GM12878 (cell line): Measurements from ENCODE around the gene ZKSCAN1. TPM values are rescaled to one million over a fixed set of nuclear protein-coding genes. Genes with fewer than 3 reads are reported as not detected.
A peak's percentile ranks its signal among the peaks of the same experiment; 100 is the strongest.

Source experiments
- BHLHE40 ChIP-seq, 2 experiments: fragments of 450-650 bp in 1 of 2; IDR thresholded peaks; 2 replicates each; pipeline ENCODE4 v1.6.1; 2011 to 2017; ENCODE audit warnings: low read depth in 2 of 2, borderline replicate concordance in 1 of 2, improper control_type of control experiment in 1 of 2, low read length in 1 of 2, mild to moderate bottlenecking in 1 of 2
- EZH2 ChIP-seq: IDR thresholded peaks from 2 replicates; pipeline ENCODE4 v1.6.1; 2012; ENCODE audit warnings: low read depth, mild to moderate bottlenecking, control low read depth, inconsistent platforms, low read length, borderline replicate concordance; ENCODE audit not compliant: control insufficient read depth
- HDGF ChIP-seq: fragments of 450-650 bp; IDR thresholded peaks from 2 replicates; pipeline ENCODE4 v1.6.1; 2016; ENCODE audit warnings: antibody characterized with exemption
- IKZF1 ChIP-seq: fragments of 450-650 bp; conservative IDR thresholded peaks from 2 replicates; pipeline ENCODE4 v1.6.1; 2017; ENCODE audit warnings: antibody characterized with exemption, mild to moderate bottlenecking
- IKZF2 ChIP-seq, 2 experiments: fragments of 450-650 bp; IDR thresholded peaks; 2 replicates each; pipeline ENCODE4 v1.6.1; 2017; ENCODE audit warnings: mild to moderate bottlenecking in 2 of 2, moderate library complexity in 2 of 2
- KLF5 ChIP-seq: fragments of 450-650 bp; IDR thresholded peaks from 2 replicates; pipeline ENCODE4 v1.6.1; 2014; ENCODE audit warnings: mild to moderate bottlenecking; ENCODE audit not compliant: partially characterized antibody
- MEF2B ChIP-seq: fragments of 450-650 bp; IDR thresholded peaks from 2 replicates; pipeline ENCODE4 v1.6.1; 2018; ENCODE audit warnings: mild to moderate bottlenecking, moderate library complexity; ENCODE audit not compliant: partially characterized antibody, poor library complexity, severe bottlenecking
- MYB ChIP-seq: fragments of 150-350 bp; IDR thresholded peaks from 2 replicates; pipeline ENCODE4 v1.6.1; 2014; ENCODE audit warnings: mild to moderate bottlenecking, low read depth, low read length, borderline replicate concordance
- RB1 ChIP-seq: fragments of 450-650 bp; formaldehyde crosslinking; IDR thresholded peaks from 2 replicates; pipeline ENCODE4 v1.6.1; 2017; ENCODE audit warnings: mild to moderate bottlenecking, borderline replicate concordance
- RELA ChIP-seq: fragments of 450-650 bp; IDR thresholded peaks from 2 replicates; pipeline ENCODE4 v1.8.0; 2014; ENCODE audit warnings: borderline replicate concordance; ENCODE audit not compliant: partially characterized antibody
- RELB ChIP-seq: fragments of 450-650 bp; IDR thresholded peaks from 2 replicates; pipeline ENCODE4 v1.6.1; 2017; ENCODE audit warnings: low read depth, mild to moderate bottlenecking, moderate library complexity
- REST ChIP-seq: IDR thresholded peaks from 2 replicates; pipeline ENCODE4 v1.6.1; 2012; ENCODE audit warnings: mild to moderate bottlenecking, low read depth, low read length
- SMC3 ChIP-seq: IDR thresholded peaks from 2 replicates; pipeline ENCODE4 v1.6.1; 2011; ENCODE audit warnings: low read length, improper control_type of control experiment, borderline replicate concordance
- SRF ChIP-seq, 2 experiments: IDR thresholded peaks; 2 replicates each; pipeline ENCODE4 v1.6.1; 2011; ENCODE audit warnings: low read depth in 2 of 2, low read length in 2 of 2, mild to moderate bottlenecking in 1 of 2, moderate library complexity in 1 of 2
- STAT1 ChIP-seq: fragments of 450-650 bp; conservative IDR thresholded peaks from 2 replicates; pipeline ENCODE4 v1.6.1; 2014; ENCODE audit warnings: antibody characterized with exemption, mild to moderate bottlenecking
- TARDBP ChIP-seq: IDR thresholded peaks from 2 replicates; pipeline ENCODE4 v1.6.1; 2016; ENCODE audit warnings: borderline replicate concordance
- TCF7 ChIP-seq: IDR thresholded peaks from 2 replicates; pipeline ENCODE4 v1.6.1; 2014; ENCODE audit warnings: antibody characterized with exemption, borderline replicate concordance
- ZNF207 ChIP-seq: fragments of 450-650 bp; IDR thresholded peaks from 2 replicates; pipeline ENCODE4 v1.6.1; 2014; ENCODE audit warnings: antibody characterized with exemption, mild to moderate bottlenecking, borderline replicate concordance
- ZNF274 ChIP-seq: IDR thresholded peaks from one replicate; pipeline ENCODE4 v1.8.0; 2011; ENCODE audit not compliant: insufficient read length, insufficient read depth
- ZSCAN29 ChIP-seq: fragments of 450-650 bp; IDR thresholded peaks from 2 replicates; pipeline ENCODE4 v1.6.1; 2017; ENCODE audit warnings: mild to moderate bottlenecking, moderate library complexity
- polyA plus RNA-seq, 11 experiments: library from polyadenylated mRNA; depleted of rRNA in 4 of 11; unstranded in 6 of 11; stranded (reverse) in 5 of 11; fragments of >200 nt; fragmentation: Nextera tagmentation in 4 of 11; fragmentation: Illumina TruSeq in 1 of 11; extraction: Ambion mirVana in 4 of 11; extraction: Trizol in 1 of 11; gene quantifications; 1 replicate in 1 of 11; 2 replicates in 10 of 11; pipeline versions ENCODE4 v1.2.1 to v1.2.3, GENCODE V29; 2011 to 2016; ENCODE audit warnings: inconsistent platforms in 2 of 11, missing spikeins in 2 of 11, low read depth in 1 of 11
- total RNA-seq, 4 experiments: library from RNA; depleted of rRNA in 3 of 4; stranded (reverse); fragments of >200 nt in 3 of 4; fragmentation: Illumina TruSeq in 1 of 4; extraction: Trizol in 1 of 4; gene quantifications; 2 replicates each; pipeline versions ENCODE4 v1.2.1 to v1.2.3, GENCODE V29; 2013 to 2021
- TF ChIP-seq, protein P1 (sequence below): IDR thresholded peaks from 2 replicates; pipeline ENCODE4 v1.6.1; 2011; ENCODE audit warnings: borderline replicate concordance, low read depth, mild to moderate bottlenecking, moderate library complexity, low read length; ENCODE audit not compliant: insufficient read depth, poor library complexity, severe bottlenecking
- TF ChIP-seq, protein P2 (sequence below): IDR thresholded peaks from 2 replicates; pipeline ENCODE4 v1.6.1; 2011; ENCODE audit warnings: low read depth, low read length, improper control_type of control experiment, borderline replicate concordance

ZKSCAN1 gene
- total and polyA plus RNA-seq, 10 of the 15 experiments (the other 5 are each of a cell fraction or from before 2014, with no cell fraction given), result 3.2 to 34.4 (median 18.1) TPM

DNA sequence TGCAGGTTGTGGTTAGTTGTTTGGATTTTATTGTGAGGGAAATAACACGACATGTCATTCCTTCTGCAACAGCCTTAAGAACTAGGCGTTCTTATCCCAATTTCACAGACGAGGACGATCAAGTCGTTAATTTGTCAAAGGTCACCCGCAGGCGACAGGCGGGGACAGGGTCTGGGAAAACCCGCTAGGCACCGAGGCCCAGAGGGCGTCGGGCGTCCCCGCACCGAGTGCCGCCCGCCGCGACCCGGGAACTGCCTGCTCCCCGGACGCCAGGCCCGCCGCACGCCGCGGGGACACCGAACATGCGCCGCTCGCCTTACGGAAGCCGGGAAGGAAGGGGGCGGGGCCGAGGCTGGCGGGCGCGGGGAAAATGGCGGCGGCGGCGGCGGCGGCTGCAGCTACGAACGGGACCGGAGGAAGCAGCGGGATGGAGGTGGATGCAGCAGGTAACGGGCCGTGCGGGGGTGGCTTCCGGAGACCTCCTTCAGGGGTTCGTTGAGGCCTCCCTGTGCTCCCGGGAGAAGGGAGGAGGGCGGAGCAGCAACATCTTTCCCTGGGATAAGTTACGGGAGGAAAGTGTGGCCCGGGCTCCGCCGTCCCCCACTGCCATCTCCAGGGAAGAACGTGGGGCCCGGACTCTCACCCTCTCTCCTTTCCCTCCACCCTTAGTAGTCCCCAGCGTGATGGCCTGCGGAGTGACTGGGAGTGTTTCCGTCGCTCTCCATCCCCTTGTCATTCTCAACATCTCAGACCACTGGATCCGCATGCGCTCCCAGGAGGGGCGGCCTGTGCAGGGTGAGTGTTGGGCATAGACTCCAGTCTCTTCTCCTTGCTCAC is 73.4 kb downstream of the ZKSCAN1 start, which contains the start of gene COPS6 (continued):
- TF ChIP-seq, protein P1, sequence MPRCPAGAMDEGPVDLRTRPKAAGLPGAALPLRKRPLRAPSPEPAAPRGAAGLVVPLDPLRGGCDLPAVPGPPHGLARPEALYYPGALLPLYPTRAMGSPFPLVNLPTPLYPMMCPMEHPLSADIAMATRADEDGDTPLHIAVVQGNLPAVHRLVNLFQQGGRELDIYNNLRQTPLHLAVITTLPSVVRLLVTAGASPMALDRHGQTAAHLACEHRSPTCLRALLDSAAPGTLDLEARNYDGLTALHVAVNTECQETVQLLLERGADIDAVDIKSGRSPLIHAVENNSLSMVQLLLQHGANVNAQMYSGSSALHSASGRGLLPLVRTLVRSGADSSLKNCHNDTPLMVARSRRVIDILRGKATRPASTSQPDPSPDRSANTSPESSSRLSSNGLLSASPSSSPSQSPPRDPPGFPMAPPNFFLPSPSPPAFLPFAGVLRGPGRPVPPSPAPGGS, result peak; percentile 24
- TF ChIP-seq IKZF1 (peak; percentile 81), STAT1 (0 out of 2 replicates have a peak, but pooled peaks have one; percentile 54), KLF5 (peak; percentile 67), TARDBP (peak; percentile 46; the same call in 1 of the 2 replicates), MYB (no peak), RELA (no peak), MEF2B (peak; percentile 29), ZNF274 (no peak), BHLHE40 (IDR thresholded peaks at IDR 0.05; ENCODE audit: borderline replicate concordance in 1 of 2, low read depth in 2 of 2, low read length in 1 of 2) (peak in 1 of 2 experiments; percentile 77; a peak in 2 of 4 replicates), RB1 (peak; percentile 93), TCF7 (no peak), HDGF (no peak), ZSCAN29 (no peak), RELB (peak; percentile 74), SRF (IDR thresholded peaks at IDR 0.05; ENCODE audit: low read depth in 2 of 2, low read length in 2 of 2) (no peak), SMC3 (no peak), ZNF207 (0 out of 2 replicates have a peak, but pooled peaks have one; percentile 87), IKZF2 (IDR thresholded peaks at IDR 0.05) (no peak), EZH2 (no peak), REST (peak; percentile 31; the same call in 1 of the 2 replicates)
- TF ChIP-seq, protein P2, sequence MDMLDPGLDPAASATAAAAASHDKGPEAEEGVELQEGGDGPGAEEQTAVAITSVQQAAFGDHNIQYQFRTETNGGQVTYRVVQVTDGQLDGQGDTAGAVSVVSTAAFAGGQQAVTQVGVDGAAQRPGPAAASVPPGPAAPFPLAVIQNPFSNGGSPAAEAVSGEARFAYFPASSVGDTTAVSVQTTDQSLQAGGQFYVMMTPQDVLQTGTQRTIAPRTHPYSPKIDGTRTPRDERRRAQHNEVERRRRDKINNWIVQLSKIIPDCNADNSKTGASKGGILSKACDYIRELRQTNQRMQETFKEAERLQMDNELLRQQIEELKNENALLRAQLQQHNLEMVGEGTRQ, result no peak
